GM12878 (cell line): ENCODE results near the gene GALE. TPM values are rescaled to one million over a fixed set of nuclear protein-coding genes. Genes with fewer than 3 reads are reported as not detected.

ENCODE experiments used
- CBX5 ChIP-seq: sonication (generic); IDR thresholded peaks from 2 replicates; pipeline ENCODE4 v1.6.1; 2016; ENCODE audit warnings: low read depth, moderate library complexity, mild to moderate bottlenecking, inconsistent platforms
- CHD4 ChIP-seq: fragments of 200-600 bp; sonication (generic); IDR thresholded peaks from 2 replicates; pipeline ENCODE4 v1.6.1; 2016; ENCODE audit warnings: mild to moderate bottlenecking
- EP300 ChIP-seq, 2 experiments: fragments of 150-350 bp in 1 of 2; IDR thresholded peaks; 2 replicates each; pipeline ENCODE4 v1.6.1; 2011 to 2012; ENCODE audit warnings: low read depth in 2 of 2, low read length in 2 of 2, borderline replicate concordance in 1 of 2, improper control_type of control experiment in 1 of 2, inconsistent platforms in 1 of 2; ENCODE audit not compliant: control insufficient read depth in 1 of 2
- FOXK2 ChIP-seq: fragments of 450-650 bp; IDR thresholded peaks from 2 replicates; pipeline ENCODE4 v1.6.1; 2017; ENCODE audit warnings: mild to moderate bottlenecking, moderate library complexity
- JUNB ChIP-seq: IDR thresholded peaks from 2 replicates; pipeline ENCODE4 v1.6.1; 2016; ENCODE audit warnings: antibody characterized with exemption, mild to moderate bottlenecking
- KAT2A ChIP-seq: conservative IDR thresholded peaks from 2 replicates; pipeline ENCODE4 v1.6.1; 2011; ENCODE audit warnings: low read depth, low read length; ENCODE audit not compliant: control insufficient read depth
- KDM1A ChIP-seq: fragments of 200-600 bp; sonication (generic); IDR thresholded peaks from 2 replicates; pipeline ENCODE4 v1.6.1; 2016; ENCODE audit warnings: borderline replicate concordance
- MXI1 ChIP-seq: fragments of 150-350 bp; IDR thresholded peaks from 2 replicates; pipeline ENCODE4 v1.6.1; 2011; ENCODE audit warnings: low read depth, mild to moderate bottlenecking, inconsistent platforms, low read length, improper control_type of control experiment
- NR2F1 ChIP-seq: fragments of 450-650 bp; conservative IDR thresholded peaks from 2 replicates; pipeline ENCODE4 v1.6.1; 2017; ENCODE audit warnings: mild to moderate bottlenecking
- POLR2AphosphoS5 ChIP-seq: IDR thresholded peaks from 2 replicates; pipeline ENCODE4 v1.6.1; 2011; ENCODE audit warnings: mild to moderate bottlenecking, low read length, inconsistent platforms
- RAD21 ChIP-seq: IDR thresholded peaks from 2 replicates; pipeline ENCODE4 v1.6.1; 2011; ENCODE audit warnings: mild to moderate bottlenecking, low read depth, low read length, moderate library complexity; ENCODE audit not compliant: insufficient read depth
- RAD51 ChIP-seq: fragments of 450-650 bp; IDR thresholded peaks from 2 replicates; pipeline ENCODE4 v1.6.1; 2016; ENCODE audit warnings: moderate library complexity, mild to moderate bottlenecking, inconsistent platforms
- SIX5 ChIP-seq: IDR thresholded peaks from 2 replicates; pipeline ENCODE4 v1.6.1; 2011; ENCODE audit warnings: mild to moderate bottlenecking, low read depth, low read length, moderate library complexity; ENCODE audit not compliant: severe bottlenecking
- SMAD1 ChIP-seq: fragments of 450-650 bp; IDR thresholded peaks from 2 replicates; pipeline ENCODE4 v1.6.1; 2018; ENCODE audit warnings: mild to moderate bottlenecking, low read depth; ENCODE audit not compliant: partially characterized antibody
- SREBF2 ChIP-seq: IDR thresholded peaks from 2 replicates; pipeline ENCODE4 v1.6.1; 2012; ENCODE audit warnings: mild to moderate bottlenecking, low read length
- STAT3 ChIP-seq: IDR thresholded peaks from 2 replicates; pipeline ENCODE4 v1.6.1; 2011; ENCODE audit warnings: low read depth, low read length, improper control_type of control experiment
- SUPT20H ChIP-seq: IDR thresholded peaks from 2 replicates; pipeline ENCODE4 v1.6.1; 2011; ENCODE audit warnings: low read depth, mild to moderate bottlenecking, low read length, moderate library complexity, borderline replicate concordance; ENCODE audit not compliant: control insufficient read depth
- TAF1 ChIP-seq: IDR thresholded peaks from 2 replicates; pipeline ENCODE4 v1.6.1; 2011; ENCODE audit warnings: mild to moderate bottlenecking, low read depth, low read length, borderline replicate concordance
- WRNIP1 ChIP-seq: IDR thresholded peaks from 2 replicates; pipeline ENCODE4 v1.6.1; 2011; ENCODE audit warnings: low read depth, low read length, improper control_type of control experiment, borderline replicate concordance
- ZBED1 ChIP-seq: IDR thresholded peaks from 2 replicates; pipeline ENCODE4 v1.6.1; 2016; ENCODE audit warnings: borderline replicate concordance
- polyA plus RNA-seq, 11 experiments: library from polyadenylated mRNA; depleted of rRNA in 4 of 11; unstranded in 6 of 11; stranded (reverse) in 5 of 11; fragments of >200 nt; fragmentation: Nextera tagmentation in 4 of 11; fragmentation: Illumina TruSeq in 1 of 11; extraction: Ambion mirVana in 4 of 11; extraction: Trizol in 1 of 11; gene quantifications; 1 replicate in 1 of 11; 2 replicates in 10 of 11; pipeline versions ENCODE4 v1.2.1 to v1.2.3, GENCODE V29; 2011 to 2016; ENCODE audit warnings: inconsistent platforms in 2 of 11, missing spikeins in 2 of 11, low read depth in 1 of 11
- total RNA-seq, 4 experiments: library from RNA; depleted of rRNA in 3 of 4; stranded (reverse); fragments of >200 nt in 3 of 4; fragmentation: Illumina TruSeq in 1 of 4; extraction: Trizol in 1 of 4; gene quantifications; 2 replicates each; pipeline versions ENCODE4 v1.2.1 to v1.2.3, GENCODE V29; 2013 to 2021
- TF ChIP-seq, protein P1 (sequence below): fragments of 450-650 bp; IDR thresholded peaks from 2 replicates; pipeline ENCODE4 v1.6.1; 2016; ENCODE audit warnings: mild to moderate bottlenecking
- TF ChIP-seq, protein P2 (sequence below): IDR thresholded peaks from 2 replicates; pipeline ENCODE4 v1.6.1; 2012; ENCODE audit warnings: low read depth, low read length, improper control_type of control experiment
- TF ChIP-seq, protein P3 (sequence below): fragments of 450-650 bp; IDR thresholded peaks from 2 replicates; pipeline ENCODE4 v1.6.1; 2014; ENCODE audit warnings: mild to moderate bottlenecking
- TF ChIP-seq, protein P4 (sequence below): fragments of 450-650 bp; IDR thresholded peaks from 2 replicates; pipeline ENCODE4 v1.6.1; 2017; ENCODE audit warnings: mild to moderate bottlenecking
- TF ChIP-seq, protein P5 (sequence below): IDR thresholded peaks from 2 replicates; pipeline ENCODE4 v1.6.1; 2012; ENCODE audit warnings: low read depth, low read length, improper control_type of control experiment

GALE gene
- total and polyA plus RNA-seq, 10 of the 15 experiments (the other 5 are each of a cell fraction or from before 2014, with no cell fraction given): 4.2 to 93.7 (median 40.4) TPM

DNA sequence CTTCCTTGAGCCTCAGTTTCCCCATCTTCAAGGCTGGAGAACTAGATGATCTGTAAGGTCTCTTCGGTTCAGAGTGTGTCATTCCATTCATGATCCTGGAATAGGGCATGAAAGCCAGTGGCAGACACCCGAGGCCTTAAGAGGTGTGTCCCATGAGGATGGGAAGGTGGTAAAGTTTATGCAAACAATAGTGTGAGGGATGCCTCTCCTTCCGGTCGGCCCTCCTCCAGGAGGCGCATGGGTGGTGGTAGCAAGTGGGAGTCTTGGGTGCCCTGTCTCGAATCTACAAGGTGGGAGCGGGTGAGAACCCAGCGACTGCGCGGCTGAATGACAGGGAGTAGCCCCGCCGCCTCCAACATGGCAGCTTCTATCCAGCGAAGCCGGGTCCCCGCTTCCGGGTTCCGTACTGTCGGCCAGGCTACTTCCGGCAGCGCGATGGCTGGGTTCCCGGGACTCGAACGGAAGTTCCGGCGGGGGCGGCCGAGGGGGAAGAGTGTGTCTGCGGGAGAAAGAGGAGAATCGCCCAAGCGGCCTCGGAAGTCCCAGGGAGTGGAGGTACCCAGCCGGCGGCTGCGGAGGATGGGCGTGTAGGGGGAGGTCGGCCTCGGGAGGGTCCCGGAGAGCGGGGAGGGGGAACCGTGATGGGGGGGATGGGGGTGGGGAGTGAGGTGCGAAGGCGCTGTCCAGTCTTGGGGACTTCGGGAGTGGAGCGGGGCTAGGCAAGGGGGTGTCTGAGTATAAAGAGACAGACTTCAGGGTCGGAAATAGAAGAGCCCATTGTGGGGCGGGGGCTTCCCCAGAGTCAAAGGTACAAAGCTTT, 9.6 kb downstream of the GALE start, which contains the start of gene LYPLA2 (continued):
- TF ChIP-seq EP300 (IDR thresholded peaks at IDR 0.05; ENCODE audit: borderline replicate concordance in 1 of 2, control insufficient read depth in 1 of 2, low read depth in 2 of 2, low read length in 2 of 2) (no peak), STAT3 (no peak), POLR2AphosphoS5 (peak; percentile 61), SUPT20H (no peak), FOXK2 (no peak), TAF1 (peak; percentile 67; the same call in 1 of the 2 replicates), WRNIP1 (no peak), ZBED1 (no peak), NR2F1 (no peak), RAD51 (no peak), SMAD1 (no peak), SIX5 (peak; percentile 61), KAT2A (no peak), MXI1 (peak; percentile 59), KDM1A (no peak), CBX5 (no peak), CHD4 (no peak), RAD21 (no peak), SREBF2 (no peak; the same call in 1 of the 2 replicates), JUNB (no peak)
- TF ChIP-seq, protein P1, sequence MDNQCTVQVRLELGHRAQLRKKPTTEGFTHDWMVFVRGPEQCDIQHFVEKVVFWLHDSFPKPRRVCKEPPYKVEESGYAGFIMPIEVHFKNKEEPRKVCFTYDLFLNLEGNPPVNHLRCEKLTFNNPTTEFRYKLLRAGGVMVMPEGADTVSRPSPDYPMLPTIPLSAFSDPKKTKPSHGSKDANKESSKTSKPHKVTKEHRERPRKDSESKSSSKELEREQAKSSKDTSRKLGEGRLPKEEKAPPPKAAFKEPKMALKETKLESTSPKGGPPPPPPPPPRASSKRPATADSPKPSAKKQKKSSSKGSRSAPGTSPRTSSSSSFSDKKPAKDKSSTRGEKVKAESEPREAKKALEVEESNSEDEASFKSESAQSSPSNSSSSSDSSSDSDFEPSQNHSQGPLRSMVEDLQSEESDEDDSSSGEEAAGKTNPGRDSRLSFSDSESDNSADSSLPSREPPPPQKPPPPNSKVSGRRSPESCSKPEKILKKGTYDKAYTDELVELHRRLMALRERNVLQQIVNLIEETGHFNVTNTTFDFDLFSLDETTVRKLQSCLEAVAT: no peak
- TF ChIP-seq, protein P2, sequence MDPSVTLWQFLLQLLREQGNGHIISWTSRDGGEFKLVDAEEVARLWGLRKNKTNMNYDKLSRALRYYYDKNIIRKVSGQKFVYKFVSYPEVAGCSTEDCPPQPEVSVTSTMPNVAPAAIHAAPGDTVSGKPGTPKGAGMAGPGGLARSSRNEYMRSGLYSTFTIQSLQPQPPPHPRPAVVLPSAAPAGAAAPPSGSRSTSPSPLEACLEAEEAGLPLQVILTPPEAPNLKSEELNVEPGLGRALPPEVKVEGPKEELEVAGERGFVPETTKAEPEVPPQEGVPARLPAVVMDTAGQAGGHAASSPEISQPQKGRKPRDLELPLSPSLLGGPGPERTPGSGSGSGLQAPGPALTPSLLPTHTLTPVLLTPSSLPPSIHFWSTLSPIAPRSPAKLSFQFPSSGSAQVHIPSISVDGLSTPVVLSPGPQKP: peak; percentile 80; the same call in 1 of the 2 replicates
- TF ChIP-seq, protein P3, sequence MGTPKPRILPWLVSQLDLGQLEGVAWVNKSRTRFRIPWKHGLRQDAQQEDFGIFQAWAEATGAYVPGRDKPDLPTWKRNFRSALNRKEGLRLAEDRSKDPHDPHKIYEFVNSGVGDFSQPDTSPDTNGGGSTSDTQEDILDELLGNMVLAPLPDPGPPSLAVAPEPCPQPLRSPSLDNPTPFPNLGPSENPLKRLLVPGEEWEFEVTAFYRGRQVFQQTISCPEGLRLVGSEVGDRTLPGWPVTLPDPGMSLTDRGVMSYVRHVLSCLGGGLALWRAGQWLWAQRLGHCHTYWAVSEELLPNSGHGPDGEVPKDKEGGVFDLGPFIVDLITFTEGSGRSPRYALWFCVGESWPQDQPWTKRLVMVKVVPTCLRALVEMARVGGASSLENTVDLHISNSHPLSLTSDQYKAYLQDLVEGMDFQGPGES: no peak
- TF ChIP-seq, protein P4, sequence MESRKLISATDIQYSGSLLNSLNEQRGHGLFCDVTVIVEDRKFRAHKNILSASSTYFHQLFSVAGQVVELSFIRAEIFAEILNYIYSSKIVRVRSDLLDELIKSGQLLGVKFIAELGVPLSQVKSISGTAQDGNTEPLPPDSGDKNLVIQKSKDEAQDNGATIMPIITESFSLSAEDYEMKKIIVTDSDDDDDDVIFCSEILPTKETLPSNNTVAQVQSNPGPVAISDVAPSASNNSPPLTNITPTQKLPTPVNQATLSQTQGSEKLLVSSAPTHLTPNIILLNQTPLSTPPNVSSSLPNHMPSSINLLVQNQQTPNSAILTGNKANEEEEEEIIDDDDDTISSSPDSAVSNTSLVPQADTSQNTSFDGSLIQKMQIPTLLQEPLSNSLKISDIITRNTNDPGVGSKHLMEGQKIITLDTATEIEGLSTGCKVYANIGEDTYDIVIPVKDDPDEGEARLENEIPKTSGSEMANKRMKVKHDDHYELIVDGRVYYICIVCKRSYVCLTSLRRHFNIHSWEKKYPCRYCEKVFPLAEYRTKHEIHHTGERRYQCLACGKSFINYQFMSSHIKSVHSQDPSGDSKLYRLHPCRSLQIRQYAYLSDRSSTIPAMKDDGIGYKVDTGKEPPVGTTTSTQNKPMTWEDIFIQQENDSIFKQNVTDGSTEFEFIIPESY: no peak
- TF ChIP-seq, protein P5, sequence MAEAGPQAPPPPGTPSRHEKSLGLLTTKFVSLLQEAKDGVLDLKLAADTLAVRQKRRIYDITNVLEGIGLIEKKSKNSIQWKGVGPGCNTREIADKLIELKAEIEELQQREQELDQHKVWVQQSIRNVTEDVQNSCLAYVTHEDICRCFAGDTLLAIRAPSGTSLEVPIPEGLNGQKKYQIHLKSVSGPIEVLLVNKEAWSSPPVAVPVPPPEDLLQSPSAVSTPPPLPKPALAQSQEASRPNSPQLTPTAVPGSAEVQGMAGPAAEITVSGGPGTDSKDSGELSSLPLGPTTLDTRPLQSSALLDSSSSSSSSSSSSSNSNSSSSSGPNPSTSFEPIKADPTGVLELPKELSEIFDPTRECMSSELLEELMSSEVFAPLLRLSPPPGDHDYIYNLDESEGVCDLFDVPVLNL: no peak
